Activated CD4-positive, alpha-beta T cell treated with anti-CD3 and anti-CD28 coated beads for 1 hour (primary cell): ENCODE measurements around the gene MRPL42.
"Not testable (repeated sequence)": the region's sequence is repeated elsewhere in the genome, so short reads cannot be mapped to it uniquely, and the experiment has no call there.

Experiments
- DNase-seq: peaks from one replicate; pipeline ENCODE4 v3.0.0-alpha.2; 2020

The MRPL42 gene

DNA sequence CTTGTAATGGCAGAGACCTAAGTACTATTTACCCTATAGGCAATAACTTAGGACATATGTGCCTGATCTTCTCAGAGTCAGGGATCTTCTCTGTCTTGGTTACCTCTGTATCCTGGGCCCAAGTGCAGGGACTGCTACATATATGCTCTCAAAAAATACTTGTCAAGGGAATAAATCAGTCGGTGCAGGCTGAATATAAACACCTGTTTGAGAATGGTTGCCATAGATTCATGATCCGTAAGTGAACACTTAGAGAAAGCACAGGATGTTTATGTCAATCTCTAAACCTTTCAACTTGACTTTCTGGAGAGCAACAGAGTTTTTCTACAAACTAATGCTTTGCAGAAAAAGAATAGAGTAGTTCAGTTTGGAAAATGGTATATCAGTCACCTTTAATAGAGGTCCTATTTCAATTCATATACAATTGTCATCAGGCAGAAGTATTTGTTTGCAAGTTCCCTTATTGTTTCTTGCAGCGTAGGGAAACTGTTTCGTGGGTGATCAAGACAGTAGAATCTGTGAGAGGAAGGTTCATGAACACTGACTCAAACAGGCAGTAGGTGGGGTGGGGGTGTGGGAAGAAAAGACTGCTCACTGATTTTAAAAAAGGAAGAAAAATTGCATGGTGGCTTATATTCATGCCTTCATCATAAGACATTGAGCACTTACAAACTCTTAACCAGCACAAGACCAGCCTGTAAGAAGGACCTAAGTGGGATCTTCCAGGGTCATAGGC is 19.6 kb upstream of the MRPL42 start:
- DNase-seq: no peak

- no peak for DNase-seq
These were observed 18.5 kb upstream of the MRPL42 start for GRCh38 chr12:93448796-93449195.

GRCh38 chr12:93449277-93449676 is 18.0 kb upstream of the MRPL42 start:
- no peak for DNase-seq

- no peak for DNase-seq
These were observed 15.7 kb upstream of the MRPL42 start for GRCh38 chr12:93451423-93452158.

GRCh38 chr12:93453633-93454032 is 13.7 kb upstream of the MRPL42 start:
- DNase-seq: no peak

DNA sequence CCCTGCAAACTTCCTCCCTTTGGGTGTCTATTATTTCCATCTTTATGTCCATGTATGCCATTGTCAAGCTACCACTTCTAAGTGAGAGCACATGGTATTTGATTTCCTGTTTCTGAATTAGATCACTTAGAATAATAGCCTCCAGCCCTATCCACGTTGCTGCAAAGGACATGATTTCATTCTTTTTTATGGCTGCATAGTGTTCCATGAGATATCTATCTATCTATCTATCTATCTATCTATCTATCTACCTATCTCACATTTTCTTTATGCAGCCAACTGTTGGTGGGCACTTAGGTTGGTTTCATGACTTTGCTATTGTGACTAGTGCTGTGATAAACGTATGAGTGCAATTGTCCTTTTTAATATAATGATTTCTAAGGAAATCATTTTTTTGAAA is 11.2 kb upstream of the MRPL42 start:
- no peak for DNase-seq

- DNase-seq: no peak
These were observed 8.2 kb upstream of the MRPL42 start for GRCh38 chr12:93459097-93459496.

GRCh38 chr12:93460003-93460402 is 7.3 kb upstream of the MRPL42 start:
- DNase-seq: no peak

DNA sequence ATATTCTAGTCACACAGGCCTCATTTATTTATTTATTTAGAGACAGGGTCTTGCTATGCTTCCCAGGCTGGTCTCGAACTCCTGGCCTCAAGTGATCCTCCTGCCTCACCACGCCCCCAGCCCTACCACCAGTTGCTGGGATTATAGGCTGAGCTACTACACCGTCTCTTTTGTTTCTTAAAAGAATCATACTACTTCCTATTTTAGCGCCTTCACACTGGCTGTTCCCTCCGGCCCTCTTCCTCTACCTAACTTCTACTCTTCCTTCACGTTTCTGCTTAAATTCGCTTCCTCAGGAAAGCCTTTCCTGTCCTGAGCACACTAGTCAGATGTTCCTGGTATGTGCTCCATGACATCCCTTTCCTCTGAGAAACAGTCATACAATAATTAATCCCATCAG is 6.4 kb upstream of the MRPL42 start:
- DNase-seq: no peak

DNA sequence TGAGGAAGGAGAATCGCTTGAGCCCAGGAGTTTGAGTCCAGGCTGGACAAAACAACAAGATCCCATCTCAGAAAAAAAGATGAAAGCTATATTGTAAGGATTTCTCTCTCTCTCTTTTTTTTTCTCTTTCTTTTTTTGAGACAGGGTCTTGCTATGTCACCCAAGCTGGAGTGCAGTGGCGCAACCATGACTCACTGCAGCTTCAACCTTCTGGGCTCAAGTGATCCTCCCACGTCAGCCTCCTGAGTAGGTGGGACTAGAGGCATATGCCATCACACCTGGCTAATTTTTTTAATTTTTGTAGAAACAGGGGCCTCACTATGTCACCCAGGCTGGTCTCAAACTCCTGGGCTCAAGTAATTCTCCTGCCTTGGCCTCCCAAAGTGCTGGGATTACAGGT is 5.8 kb upstream of the MRPL42 start:
- no peak for DNase-seq

DNA sequence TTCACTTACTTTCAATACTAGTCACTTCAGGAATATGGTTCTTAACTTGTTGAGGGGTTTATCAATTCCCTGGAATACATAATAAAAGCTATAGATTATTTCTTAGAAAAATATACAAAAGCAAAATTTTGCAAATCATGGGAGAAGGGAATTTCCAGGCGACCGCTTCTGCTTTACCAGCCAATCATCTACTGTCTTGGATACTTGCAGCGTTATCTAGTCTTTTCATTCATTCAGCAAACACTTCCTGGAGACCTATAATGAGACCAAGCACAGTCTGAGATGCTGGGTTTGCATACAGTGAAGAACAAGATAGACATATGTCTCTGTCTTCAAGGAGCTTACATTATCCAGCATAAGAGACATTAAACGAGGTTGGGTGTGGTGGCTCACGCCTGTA is 1.5 kb upstream of the MRPL42 start:
- DNase-seq: no peak

- DNase-seq: no peak
These were observed 526 bp upstream of the MRPL42 start for GRCh38 chr12:93466625-93467350.

DNA sequence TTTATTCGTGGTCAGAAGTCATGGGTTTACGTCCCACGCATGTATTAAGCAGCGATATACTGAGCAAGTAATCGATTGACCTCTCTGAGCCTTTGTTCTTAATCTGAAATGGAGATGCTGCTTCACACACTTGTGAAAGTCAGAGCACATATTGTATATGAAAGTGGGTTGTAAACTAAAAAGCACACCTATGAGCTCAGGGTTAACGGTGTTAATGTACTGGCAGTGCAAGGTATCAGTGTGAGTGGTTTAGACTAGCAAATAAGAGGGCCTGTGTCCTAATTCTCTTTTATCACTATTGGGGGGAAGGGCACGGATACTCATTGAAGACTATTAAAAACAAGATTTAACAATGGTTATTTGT is 676 bp downstream of the MRPL42 start:
- no peak for DNase-seq

DNA sequence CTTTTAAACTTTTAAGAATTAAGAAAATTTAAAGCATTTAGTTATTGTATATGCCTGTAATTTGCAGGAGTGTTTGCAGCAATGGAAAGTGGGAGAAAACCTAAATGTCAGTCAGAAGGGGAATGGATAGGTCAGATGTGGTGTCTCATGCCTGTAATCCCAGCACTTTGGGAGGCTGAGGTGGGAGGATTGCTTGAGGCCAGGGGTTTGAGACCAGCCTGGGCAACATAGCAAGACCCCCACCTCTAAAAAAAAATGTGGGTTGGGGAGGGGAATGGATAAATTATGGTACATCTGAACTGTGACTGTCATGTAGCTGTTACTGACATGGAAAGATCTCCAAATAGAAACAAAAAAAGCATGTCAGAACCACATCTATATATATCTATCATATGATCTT is 2.1 kb downstream of the MRPL42 start:
- DNase-seq: no peak

DNA sequence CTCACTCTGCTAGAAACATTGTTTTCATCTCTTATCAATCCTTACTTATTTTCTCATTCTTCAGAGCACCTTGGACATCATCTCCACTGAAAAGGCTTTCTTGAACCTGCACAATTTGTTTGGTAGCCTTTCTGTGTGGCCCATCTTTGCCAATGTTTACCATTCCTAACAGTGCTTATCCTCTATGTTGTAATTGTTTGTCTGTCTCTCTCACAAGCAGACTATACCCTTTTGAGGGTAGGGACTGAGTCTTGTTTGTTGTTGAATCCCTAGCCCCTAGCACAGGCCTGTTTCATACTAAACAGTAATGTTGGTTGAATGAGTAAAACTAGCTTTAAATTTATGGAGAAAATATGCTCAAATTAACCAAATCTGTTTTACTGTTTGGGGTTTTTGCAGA is 9.2 kb downstream of the MRPL42 start:
- no peak for DNase-seq

GRCh38 chr12:93482721-93483120 is 15.4 kb downstream of the MRPL42 start:
- DNase-seq: no peak

- no peak for DNase-seq
These were observed 16.0 kb downstream of the MRPL42 start for GRCh38 chr12:93483151-93483807.

- DNase-seq: no peak
These were observed 17.1 kb downstream of the MRPL42 start for GRCh38 chr12:93484315-93484981.

GRCh38 chr12:93492808-93493207 is 25.5 kb downstream of the MRPL42 start:
- DNase-seq: not testable (repeated sequence)

DNA sequence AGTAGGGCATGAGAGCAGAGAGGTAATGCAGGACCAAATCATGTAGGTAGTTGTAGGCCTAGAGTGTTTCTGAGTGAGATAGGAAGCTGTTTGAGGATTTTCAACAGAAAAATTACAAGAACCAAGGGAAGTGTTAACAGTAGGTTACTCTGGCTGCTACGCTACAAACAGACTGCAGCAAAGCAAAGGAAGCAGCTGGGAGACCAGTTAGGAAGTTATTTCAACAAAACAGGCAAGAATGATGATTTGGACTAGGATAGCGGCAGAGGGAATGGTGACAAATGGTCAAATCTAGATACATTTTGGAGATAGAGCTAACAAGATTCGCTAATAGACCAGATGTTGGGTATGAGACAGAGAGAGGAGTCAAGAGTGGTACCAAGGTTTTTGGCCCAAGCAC is 26.8 kb downstream of the MRPL42 start:
- no peak for DNase-seq

DNA sequence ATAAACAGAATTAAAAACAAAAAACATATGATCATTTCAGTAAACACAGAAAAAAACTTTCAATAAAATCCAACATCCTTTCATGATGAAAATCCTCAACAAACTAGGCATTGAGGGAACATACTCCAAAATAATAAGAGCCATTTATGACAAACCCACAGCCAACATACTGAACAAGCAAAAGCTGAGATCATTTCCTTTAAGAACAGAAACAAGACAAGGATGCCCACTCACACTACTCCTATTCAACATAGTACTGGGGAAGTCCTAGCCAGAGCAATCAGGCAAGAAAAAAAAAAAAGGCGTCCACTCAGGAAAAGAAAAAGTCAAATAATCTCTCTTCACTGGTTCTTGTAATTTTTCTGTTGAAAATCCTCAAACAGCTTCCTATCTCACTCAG is 30.1 kb downstream of the MRPL42 start:
- no peak for DNase-seq

GRCh38 chr12:93498813-93499212 is 31.5 kb downstream of the MRPL42 start:
- DNase-seq: not testable (repeated sequence)

DNA sequence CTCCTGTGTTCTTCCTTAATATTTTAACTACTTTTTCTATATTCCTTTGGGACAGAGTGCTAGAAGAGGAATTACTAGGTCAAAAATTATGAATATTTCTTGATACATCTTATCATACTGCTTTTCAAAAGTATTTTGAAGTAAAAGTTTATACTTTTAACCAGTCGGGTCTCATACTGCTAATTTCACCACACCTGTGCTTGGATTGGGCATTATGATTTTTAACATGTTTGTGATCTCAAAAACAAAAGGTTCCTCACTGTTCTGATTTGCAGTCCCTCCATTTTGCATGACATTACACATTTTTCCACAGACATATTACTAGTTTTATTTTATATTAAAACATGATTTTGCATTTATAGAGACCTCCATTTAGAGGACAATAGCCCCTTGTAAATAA is 32.9 kb downstream of the MRPL42 start:
- no peak for DNase-seq
